Inferior parietal cortex (tissue), 1 donor: ENCODE data around the gene ISG15.
"Not testable (repeated sequence)": the region's sequence is repeated elsewhere in the genome, so short reads cannot be mapped to it uniquely, and the experiment has no call there.

Source experiments
- DNase-seq: peaks from one replicate; pipeline ENCODE4 v3.0.0-alpha.2; 2016; ENCODE audit errors: extremely low spot score

The ISG15 gene

DNA sequence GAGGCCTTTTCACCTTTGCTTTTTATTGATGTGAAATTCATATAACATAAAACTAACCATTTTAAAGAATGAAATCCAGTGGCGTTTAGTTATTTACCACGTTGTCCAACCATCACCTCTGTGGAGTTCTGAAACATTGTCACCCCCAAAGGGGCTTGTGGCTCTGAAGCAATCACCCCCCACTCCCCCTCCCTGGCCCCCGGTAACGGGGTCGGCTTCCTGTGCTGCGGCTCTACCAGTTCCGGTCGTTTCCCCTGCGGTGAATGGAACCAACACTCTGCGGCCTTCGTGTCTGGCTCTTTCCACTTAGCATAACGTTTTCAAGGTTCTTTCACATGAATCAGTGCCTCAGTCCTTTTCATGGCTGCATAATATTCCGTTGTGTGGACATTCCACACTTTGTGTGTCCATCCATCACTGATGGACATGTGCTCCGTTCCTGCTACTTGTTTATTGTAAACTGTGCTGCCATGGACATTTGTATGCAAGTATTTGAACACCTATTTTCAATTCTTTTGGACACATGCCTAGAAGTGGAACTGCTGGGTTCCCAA is 1.8 kb upstream of the ISG15 start:
- DNase-seq: no peak

- not testable (repeated sequence) for DNase-seq
These were observed 577 bp upstream of the ISG15 start for GRCh38 chr1:1012736-1013104.

DNA sequence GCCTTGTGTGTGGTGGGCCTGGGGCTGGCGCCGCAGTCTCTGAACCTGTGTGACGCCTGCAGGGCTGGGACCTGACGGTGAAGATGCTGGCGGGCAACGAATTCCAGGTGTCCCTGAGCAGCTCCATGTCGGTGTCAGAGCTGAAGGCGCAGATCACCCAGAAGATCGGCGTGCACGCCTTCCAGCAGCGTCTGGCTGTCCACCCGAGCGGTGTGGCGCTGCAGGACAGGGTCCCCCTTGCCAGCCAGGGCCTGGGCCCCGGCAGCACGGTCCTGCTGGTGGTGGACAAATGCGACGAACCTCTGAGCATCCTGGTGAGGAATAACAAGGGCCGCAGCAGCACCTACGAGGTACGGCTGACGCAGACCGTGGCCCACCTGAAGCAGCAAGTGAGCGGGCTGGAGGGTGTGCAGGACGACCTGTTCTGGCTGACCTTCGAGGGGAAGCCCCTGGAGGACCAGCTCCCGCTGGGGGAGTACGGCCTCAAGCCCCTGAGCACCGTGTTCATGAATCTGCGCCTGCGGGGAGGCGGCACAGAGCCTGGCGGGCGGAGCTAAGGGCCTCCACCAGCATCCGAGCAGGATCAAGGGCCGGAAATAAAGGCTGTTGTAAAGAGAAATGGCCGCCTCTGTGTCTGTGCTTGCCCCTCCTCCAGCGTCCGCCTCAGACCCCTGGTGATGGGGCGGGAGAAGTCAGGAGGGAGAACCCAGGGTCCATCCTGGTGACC is 788 bp downstream of the ISG15 start:
- DNase-seq: no peak

- no peak for DNase-seq
These were observed 1.7 kb downstream of the ISG15 start for GRCh38 chr1:1014799-1015681.

GRCh38 chr1:1017397-1018320 is 4.4 kb downstream of the ISG15 start:
- not testable (repeated sequence) for DNase-seq

GRCh38 chr1:1018321-1018685 is 5.0 kb downstream of the ISG15 start:
- not testable (repeated sequence) for DNase-seq

- peak; percentile 72 for DNase-seq
These were observed 6.1 kb downstream of the ISG15 start for GRCh38 chr1:1019122-1019999.

DNA sequence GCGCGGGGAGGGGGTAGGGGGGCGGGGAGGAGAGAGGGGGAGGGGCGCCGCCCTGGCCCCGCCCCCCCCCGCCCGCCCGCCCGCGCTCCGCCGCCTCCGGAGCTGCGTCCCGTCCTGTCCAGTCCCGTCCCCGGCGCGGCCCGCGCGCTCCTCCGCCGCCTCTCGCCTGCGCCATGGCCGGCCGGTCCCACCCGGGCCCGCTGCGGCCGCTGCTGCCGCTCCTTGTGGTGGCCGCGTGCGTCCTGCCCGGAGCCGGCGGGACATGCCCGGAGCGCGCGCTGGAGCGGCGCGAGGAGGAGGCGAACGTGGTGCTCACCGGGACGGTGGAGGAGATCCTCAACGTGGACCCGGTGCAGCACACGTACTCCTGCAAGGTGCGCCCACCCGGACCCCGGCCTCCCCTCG is 6.7 kb downstream of the ISG15 start, which contains the start of gene AGRN:
AGRN (plus strand) TSS at position 121 of the 405 bp plus-strand sequence; CDS start at position 174, 53 bp downstream.
- DNase-seq: no peak

GRCh38 chr1:1020415-1021009 is 7.2 kb downstream of the ISG15 start:
- no peak for DNase-seq

- DNase-seq: no peak
These were observed 8.0 kb downstream of the ISG15 start for GRCh38 chr1:1021010-1021919.

DNA sequence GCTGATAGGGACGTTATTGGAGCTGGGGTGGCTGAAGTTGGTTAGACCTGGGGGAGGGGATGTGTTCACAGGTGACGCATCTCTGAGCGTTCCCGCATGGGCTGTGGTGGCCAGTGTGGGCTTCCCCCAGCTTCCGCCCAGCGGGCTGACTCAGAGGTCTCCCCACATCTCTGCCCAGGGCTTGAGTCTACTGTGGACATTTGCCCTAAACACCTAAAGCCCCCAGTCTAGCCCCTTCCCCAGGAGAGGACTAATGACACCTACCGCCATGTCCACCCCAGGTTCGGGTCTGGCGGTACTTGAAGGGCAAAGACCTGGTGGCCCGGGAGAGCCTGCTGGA is 8.6 kb downstream of the ISG15 start:
- DNase-seq: no peak

DNA sequence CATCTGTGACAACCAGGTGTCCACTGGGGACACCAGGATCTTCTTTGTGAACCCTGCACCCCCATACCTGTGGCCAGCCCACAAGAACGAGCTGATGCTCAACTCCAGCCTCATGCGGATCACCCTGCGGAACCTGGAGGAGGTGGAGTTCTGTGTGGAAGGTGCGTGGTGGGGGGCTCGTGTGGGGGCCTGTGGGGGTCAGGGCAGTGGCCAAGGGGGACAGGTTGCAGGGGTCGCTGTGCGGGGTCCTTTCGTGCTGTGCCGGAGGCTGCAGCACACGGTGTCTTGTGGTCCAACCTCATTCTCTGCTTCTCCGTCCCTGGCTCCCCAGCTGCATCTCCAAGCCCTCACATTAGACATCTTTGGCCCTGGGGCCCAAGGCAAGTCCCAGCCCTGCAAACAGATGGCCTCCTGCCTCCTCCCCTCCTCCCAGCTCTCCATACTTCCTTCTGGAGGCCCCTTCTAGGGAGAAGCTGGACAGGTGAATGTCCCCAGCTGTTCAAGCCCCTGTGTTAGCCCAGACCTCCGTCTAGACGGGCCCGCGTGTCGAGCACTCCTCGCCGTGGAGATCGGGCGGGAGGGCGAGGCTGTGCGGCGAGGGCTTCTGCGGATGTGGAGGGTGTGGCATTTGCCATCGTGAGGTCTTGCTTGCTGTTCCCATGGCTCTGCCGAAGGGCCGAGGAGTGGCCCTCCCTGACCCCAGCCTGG is 9.2 kb downstream of the ISG15 start:
- DNase-seq: no peak

- DNase-seq: no peak
These were observed 10.4 kb downstream of the ISG15 start for GRCh38 chr1:1023700-1024099.

DNA sequence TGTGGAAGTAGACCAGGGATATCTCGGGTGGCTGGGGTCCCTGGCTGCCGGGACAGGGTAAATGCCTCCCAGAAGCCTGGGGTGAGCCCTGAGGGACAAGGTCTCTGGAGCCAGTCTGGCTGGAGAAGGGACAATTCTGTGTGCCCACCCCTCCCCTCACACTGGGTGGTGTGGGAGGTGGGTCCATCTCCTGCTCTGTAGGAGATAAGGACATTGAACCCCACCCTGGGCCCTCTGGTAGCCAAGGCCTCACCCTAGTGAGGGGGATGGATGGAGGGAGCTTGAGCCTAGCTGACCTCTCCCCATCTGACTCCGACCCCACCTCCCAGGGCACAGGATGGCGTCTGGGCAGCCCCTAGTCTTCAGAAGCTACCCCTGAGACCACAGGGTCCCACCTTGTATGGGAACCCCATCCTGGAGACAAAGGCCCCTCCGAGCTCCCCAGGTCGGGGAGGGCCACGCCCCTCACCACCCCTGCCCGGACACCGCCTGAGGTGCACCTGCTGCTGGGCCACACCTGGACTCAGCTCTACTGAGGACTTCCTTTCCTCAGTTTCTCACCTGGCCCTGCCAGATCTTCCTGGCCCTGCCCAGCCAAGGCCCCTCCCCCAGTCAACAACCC is 11.0 kb downstream of the ISG15 start:
- no peak for DNase-seq

GRCh38 chr1:1024771-1025699 is 11.7 kb downstream of the ISG15 start:
- no peak for DNase-seq

DNA sequence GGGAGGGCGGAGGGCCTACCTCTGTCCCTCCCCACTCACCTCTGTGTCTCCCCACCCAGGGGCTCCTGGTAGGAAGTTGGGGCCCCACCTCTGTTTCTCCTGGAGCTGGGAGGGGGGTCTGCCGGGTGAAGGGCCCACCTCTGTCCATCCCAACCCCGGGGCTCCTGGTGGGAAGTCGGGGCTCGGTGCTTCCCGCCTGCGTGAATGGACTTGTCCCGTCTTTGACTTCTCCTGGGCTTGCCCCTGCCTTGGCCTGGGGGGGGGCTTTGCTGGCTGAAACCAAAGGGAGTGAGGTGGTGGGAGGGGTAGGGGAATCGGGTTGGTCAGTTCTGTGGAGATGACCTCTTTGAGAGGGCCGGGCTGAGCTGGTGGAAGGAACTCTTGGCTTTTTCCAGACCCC is 12.4 kb downstream of the ISG15 start:
- no peak for DNase-seq
